SHP77 treated with DMSO at 0.1 percent for 48 hours (cell line): Measurements from ENCODE around the gene NOP53.
"Not testable (repeated sequence)": the region's sequence is repeated elsewhere in the genome, so short reads cannot be mapped to it uniquely, and the experiment has no call there.

ENCODE experiments used
- DNase-seq: peaks from one replicate; lab custom pipeline; 2025; lab: John Stamatoyannopoulos, UW

NOP53 gene

GRCh38 chr19:47777245-47778048 lies 32.1 kb downstream of the NOP53 start:
- DNase-seq: not testable (repeated sequence)

DNA sequence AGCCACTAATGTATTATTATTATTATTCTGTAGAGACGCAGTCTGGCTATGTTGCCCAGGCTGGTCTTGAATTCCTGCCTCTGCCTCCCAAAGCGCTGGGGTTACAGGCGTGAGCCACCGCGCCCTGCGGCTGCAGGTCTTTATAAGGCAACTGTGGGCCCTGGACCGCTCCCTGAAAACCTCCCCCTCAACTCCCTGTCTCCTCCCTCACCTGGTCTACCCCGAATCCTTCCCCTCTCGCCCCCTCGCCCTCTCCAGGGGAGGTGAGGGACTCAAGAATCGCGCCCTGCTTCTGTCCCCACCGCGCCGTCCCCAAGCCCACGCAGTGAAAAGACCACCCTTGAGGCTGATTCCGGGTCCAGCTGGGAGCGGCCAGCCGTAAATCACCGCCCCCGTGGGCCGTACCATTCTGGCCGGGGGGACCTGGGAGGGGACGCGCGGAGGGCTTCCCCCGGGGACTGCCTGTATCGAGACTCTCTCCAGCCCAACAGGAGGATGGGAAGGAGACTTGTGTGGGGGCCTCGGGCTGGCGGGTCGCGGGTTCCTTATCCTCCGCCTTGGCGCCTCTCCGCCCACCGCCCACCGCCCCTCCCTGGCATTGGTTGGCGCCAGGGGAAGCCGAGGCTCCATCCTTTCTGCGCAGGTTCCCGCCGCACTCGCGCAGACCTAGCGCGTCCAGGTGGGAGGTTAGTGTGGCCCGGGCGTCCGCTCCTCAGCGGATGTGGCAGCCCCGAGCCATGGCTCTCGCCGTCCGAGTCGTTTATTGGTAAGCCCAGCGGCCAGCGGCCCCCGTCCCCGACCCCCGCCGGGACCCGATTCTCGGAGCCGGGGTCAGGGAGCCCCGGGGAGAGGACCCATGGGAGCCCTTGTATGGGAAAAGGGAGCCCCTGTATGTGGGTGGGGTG lies 33.0 kb downstream of the NOP53 start, which contains the start of gene SELENOW:
TSS of gene SELENOW (plus strand) at position 655 of the 905 bp plus-strand sequence. CDS start at position 738, 83 bp downstream.
- DNase-seq: peak; percentile 60

DNA sequence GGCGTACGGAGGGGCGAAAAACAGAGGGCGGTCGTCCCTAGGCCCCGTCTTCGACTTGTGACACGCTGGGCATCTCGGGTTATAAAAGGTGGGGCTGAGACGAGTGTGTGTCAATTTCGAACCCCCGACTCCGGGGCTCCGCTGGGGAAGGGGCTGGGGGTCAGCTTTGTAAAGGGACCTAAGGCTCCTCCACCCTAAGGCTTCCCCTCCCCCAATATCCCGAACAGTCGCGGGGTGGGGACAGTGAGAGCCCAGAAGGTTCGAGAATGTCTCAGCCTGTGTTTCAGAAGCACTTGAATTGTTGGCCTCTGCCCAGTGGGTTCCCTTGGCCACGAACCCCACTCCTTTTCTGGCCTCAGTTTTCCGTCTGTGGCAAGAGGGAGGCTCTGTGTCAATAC lies 33.6 kb downstream of the NOP53 start:
- no peak for DNase-seq

DNA sequence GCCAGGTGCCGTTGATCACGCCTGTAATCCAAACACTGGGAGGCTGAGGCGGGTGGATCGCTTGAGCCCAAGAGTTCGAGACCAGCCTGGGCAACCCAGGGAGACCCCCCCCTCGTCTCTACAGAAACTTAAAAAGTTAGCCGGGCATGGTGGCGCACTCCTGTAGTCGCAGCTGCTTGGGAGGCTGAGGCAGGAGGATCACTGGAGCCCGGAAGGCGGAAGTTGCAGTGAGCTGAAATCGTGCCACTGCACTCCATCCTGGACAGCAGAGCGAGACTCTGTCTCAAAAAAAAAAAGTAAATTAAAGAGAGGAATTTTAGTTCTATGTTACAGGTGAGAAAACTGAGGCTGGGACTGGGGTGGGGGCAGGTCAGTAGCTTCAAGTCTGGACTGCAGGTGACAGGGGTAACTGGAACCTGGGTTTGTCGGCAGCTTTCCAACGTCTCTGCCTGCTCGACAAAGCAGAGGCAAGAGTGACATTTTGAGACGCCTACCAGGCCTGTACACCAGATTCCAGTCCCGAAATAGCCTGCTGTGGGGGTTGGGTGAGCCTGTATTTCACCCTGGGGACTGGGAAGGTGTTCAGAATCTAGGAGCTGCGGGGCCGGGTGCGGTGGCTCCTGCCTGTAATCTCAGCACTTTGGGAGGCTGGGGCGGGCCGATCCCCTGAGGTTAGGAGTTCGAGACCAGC lies 34.3 kb downstream of the NOP53 start:
- no peak for DNase-seq

GRCh38 chr19:47780215-47780551 lies 34.8 kb downstream of the NOP53 start:
- no peak for DNase-seq

DNA sequence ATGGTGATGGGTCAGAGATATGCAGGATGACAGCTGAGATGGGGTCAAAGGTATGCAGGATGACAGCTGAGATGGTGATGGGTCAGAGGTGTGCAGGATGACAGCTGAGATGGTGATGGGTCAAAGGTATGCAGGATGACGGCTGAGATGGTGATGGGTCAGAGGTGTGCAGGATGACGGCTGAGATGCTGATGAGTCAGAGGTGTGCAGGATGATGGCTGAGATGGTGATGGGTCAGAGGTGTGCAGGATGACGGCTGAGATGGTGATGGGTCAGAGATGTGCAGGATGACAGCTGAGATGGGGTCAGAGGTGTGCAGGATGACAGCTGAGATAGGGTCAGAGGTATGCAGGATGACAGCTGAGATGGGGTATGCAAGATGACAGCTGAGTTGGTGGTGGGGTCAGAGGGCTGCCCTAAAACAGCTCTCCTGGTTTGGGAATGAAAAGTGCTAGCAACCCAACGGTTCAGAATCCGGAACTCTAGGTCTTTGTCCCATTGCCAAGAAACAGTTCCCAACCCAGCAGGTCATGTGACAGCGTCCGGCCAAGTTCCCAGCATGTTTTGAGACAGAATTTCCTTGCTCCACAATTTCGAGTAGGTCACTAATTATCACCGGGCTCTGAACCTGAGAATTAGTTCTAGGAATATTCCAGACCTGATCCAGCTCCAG lies 36.4 kb downstream of the NOP53 start:
- no peak for DNase-seq

GRCh38 chr19:47786566-47786965 lies 41.2 kb downstream of the NOP53 start:
- DNase-seq: no peak

DNA sequence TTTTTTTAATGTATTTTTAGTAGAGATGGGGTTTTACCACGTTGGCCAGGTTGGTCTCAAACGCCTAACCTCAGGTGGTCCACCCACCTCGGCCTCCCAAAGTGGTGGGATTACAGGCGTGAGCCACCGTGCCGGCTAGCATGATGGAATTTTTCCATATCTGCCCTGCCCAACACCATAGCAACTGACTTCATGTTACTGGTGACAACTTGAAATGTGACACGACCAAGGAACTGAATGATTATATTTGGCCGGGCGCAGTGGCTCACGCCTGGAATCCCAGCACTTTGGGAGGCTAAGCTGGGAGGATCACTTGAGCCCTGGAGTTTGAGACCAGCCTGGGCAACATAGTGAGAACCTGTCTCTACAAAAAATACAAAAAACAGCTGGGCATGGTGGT lies 42.0 kb downstream of the NOP53 start:
- not testable (repeated sequence) for DNase-seq

GRCh38 chr19:47789811-47790210 lies 44.5 kb downstream of the NOP53 start:
- not testable (repeated sequence) for DNase-seq

DNA sequence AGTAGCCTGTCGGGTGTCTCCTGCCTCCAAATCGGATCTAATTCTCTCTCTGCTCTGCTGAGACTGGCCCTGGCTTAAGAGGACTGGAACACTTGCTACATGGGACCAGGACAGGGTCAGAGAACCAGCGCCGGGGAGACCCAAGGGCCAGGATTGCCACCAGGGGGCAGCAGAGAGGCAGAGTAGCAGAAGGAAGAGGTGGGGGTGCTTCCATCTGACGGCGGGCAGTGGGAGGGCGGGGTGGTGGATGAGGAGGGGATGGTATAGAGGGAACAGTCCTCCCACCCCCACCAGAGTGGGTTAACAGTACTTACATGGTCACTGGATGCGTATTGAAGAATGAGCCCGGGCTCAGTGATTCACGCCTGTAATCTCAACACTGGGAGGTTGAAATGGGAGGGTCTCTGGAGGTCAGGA lies 45.1 kb downstream of the NOP53 start:
- peak; percentile 39 for DNase-seq

DNA sequence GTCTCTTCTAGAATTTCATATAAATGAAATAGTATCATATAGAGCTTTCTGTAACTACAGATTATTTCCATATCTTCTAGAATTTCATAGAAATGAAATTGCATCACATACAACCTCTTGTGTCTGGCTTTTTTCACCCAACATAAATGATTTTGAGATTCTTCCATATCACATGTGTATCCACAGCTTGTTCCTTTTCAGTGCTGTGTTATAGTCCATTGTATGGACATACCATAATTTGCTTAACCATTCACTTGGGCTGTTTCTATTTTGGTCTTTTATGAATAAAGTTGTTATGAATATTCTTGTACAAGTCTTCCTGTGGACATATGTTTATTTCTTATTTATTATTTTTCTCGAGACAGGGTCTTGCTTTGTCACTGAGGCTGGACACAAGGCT lies 47.3 kb downstream of the NOP53 start:
- DNase-seq: no peak

- no peak for DNase-seq
These were observed 49.2 kb downstream of the NOP53 start for GRCh38 chr19:47794526-47794925.

- DNase-seq: no peak
These were observed 51.4 kb downstream of the NOP53 start for GRCh38 chr19:47796785-47797184.

GRCh38 chr19:47797996-47798903 lies 52.9 kb downstream of the NOP53 start:
- DNase-seq: no peak

DNA sequence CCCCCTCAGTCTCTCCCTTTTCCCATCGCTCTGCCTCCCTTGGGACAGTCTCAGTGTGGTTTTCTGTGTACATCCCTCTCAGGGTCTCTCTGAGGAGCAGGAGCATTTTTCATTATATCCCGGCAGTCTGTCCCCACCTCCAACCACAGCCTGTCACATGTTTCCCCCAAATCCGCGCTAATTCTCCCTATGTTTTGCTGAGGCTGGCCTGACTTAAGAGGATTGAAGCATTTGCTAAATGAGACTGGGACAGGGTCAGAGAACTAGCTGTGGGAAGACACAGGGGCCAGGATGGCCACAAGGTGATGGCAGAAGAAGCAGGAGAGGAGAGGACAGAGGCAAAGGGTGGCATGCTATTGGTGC lies 53.5 kb downstream of the NOP53 start:
- DNase-seq: no peak

DNA sequence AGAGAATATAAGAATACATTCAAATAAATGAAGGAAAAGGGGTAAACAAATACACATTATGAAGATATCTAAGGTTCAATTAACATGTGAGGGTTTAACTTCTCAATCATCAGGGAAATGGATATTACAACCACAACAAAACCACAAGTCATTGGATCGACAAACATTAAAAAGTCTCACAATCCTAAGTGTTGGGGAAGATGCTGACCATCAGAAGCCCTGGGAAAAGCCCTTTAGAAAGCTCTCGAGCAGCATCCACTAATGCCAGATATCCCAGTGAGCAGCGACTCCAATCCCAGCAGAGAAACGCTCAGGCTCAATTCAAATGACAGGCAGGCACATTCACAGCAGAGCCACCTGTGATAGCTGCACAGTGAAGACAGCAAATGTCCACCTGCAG lies 55.9 kb downstream of the NOP53 start:
- DNase-seq: no peak

DNA sequence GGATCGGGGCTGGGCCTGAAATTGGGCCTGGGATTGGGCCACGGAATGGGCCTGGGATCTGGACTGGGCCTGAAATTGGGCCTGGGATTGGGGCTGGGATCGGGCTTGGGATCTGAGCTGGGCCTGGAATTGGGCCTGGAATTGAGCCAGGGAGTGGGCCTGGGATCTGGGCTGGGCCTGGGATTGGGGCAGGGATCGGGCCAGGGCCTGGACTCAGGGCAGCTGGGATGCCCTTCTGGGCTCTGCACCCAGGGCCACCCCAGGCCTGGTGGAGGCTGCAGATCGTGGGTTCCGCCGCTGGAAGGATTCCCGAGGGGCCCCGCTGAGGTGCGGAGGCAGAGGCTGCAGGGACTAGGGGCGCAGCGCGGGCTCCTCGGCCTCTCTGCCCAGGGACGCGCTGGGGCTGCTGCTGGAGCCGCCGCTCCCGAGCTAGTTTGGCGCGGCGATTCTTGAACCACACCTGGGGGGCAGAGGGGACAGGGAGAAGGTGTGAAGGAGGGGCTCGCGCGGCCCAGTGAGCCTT lies 57.2 kb downstream of the NOP53 start:
- no peak for DNase-seq

GRCh38 chr19:47803148-47803547 lies 57.8 kb downstream of the NOP53 start:
- not testable (repeated sequence) for DNase-seq

DNA sequence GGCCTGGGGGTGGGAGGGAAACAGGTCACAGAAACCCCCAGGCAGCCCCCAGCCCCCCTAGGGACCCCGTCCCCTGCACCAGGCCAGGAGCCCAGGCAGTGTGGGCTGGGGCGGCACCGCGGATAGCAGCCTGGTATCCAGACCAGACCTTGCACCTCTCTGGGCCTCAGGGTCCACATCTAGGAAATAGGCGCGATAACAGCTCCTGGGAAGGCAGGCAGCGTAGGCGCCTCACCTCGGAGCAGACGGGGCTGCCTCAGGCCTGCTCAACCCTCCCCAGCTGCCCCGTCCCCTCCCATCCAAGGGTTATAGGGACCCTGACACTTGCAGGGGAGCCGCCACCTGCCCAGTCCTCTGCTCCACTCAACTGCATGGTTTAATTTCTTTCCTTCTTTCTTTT lies 58.3 kb downstream of the NOP53 start:
- not testable (repeated sequence) for DNase-seq

DNA sequence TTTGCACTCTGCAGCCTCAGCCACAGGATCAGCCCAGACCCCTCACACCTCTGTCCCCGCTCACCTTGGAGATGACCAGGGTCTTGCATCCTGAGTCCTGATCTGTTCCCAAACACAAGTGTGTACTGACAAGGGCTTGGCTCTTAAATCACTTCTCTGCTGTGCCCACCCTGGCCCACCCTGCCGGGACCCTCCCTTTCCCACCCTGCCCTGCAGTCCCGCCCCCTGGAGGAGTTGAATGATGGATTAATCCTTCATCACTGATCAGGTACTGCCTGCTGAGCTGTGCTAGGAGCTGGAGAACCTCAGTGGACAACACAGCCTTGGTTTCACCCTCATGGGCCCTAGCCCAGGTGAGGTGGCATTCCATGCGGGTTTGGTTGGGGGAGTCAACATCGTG lies 59.1 kb downstream of the NOP53 start, which contains the start of gene TPRX1:
TSS of gene TPRX1 (minus strand) at position 101 of the 400 bp plus-strand sequence. CDS start at position 89, 12 bp downstream.
- DNase-seq: not testable (repeated sequence)
